Activated CD4-positive, CD25-positive, alpha-beta regulatory T cell treated with anti-CD3 and anti-CD28 coated beads, Interleukin-2, amount 50 U/mL, for 24 hours (primary cell): ENCODE measurements around the gene MMP24OS.
A peak's percentile ranks its signal among the peaks of the same experiment; 100 is the strongest.

Experiments used
- ATAC-seq, 2 donors: fragments of 150-1000 bp; cut with Tn5 transposase; one replicate each; pipeline ENCODE4 v1.10.0; 2021; ENCODE audit warnings: mild to moderate bottlenecking in 1 of 2, moderate library complexity in 1 of 2

Gene MMP24OS

DNA sequence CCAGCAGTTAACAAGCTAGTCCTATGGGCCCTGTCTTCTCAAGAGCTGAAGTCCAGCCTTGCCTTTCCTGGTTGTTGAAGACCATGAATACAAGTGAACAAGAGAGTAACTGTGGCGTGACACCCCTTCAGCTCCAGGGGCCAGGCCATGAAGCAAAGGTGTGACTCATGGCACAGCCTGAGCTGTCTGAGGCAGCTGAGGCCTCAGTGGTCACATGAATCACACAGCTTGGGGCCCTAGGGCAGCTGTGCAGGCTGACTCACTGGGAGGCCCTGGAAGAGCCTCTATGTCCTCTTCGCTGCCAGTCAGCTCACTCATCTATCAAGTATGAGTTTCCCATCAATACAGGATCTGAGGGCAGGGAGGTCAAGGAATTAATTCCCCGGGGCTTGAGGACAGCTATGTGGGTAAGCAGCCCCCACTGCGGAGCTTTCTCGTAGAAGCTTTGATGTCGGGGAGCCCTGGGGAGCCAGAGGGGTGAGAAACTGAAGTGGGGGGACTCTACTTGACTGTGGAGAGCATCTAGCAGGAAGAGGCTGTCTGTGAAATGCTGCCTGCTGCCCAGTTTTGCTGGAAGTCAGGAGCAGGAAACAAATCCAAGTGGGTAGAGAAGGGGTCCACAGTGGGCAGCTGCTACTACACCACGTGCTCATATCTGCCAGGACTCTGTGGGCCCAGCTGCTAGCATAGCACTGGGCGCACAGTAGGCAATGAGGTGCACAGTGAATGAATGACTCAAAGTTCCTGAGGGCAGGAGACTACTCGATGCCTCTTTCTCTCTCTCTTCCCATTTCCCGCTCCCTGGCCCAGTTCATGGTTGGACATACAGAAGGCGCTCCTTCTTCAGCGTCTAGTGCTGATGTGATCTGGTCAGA is 28.0 kb upstream of the MMP24OS start:
- peak; percentile 98 to 99 for ATAC-seq

DNA sequence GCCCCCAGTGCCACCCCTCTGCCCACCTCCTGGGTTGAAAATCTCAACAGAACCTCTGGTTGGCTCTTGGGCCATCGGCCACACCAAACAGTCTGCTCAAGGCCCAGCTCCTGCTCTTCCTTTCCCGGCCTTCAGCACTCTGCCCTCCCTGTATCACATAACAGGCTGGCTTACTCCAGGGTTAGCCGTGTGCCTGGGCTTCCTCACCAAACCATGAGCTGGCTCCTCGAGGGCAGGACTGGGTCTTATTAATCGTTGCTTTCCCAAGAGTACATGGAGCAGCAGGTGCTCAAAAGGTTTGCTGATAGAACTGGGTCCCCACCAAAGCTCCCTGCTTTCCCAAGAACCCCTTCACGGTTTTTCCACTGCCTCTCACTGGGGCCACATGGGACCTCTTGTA is 27.0 kb upstream of the MMP24OS start:
- no peak for ATAC-seq

DNA sequence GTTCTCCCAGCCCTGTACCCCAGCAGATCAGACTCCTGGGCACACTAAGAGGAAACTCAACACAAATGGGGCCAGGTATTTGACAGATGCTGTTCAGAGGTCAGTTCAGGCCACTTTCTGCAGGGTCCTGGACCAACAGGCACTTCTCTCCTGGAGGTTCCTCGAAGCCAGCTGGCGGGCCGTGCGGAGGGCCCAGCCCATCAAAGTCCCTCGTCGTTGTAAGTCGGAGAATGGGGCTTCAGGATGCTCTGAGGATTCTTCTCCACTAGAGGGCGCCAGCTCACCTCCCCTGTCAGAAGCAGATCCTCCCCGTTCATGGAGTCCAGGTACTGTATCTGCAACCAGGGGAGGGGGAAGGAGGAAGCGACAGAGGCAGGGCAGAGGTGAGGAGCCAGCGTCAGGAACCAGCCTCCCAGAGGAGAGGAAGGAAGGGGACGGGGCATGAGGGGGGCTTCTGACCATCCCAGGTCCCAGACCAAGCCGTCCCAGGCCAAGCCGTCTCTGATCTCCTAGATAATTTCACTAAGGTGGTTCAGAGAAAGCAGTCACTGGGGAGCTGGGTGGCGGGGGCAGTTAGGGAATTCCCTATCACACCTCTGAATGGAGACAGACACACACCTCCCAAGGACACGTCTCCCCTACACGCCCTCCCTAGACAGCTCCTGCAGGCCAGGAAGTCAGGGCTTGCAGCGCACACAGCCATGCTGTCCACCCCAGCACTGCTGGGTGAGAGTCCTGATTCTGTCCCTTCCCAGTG is 26.0 kb upstream of the MMP24OS start:
- ATAC-seq: peak; percentile 50 to 54

DNA sequence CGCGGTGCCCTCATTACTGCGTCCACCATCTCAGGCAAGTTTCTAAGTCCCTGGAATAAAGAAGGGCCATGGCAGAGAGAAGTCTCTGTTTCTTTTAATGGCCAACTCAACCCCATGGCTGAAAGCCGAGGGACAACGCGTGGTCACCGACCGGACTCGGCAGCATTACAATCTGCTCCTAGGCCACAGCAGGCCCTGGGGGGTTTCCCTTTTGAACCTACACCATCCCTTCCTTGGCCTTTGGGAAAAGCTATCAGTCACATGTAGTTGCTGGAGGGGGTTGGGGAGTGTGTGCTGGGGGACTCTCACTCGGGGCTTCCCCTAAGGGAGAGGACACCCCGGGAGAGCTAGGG is 25.4 kb upstream of the MMP24OS start:
- ATAC-seq: no peak

DNA sequence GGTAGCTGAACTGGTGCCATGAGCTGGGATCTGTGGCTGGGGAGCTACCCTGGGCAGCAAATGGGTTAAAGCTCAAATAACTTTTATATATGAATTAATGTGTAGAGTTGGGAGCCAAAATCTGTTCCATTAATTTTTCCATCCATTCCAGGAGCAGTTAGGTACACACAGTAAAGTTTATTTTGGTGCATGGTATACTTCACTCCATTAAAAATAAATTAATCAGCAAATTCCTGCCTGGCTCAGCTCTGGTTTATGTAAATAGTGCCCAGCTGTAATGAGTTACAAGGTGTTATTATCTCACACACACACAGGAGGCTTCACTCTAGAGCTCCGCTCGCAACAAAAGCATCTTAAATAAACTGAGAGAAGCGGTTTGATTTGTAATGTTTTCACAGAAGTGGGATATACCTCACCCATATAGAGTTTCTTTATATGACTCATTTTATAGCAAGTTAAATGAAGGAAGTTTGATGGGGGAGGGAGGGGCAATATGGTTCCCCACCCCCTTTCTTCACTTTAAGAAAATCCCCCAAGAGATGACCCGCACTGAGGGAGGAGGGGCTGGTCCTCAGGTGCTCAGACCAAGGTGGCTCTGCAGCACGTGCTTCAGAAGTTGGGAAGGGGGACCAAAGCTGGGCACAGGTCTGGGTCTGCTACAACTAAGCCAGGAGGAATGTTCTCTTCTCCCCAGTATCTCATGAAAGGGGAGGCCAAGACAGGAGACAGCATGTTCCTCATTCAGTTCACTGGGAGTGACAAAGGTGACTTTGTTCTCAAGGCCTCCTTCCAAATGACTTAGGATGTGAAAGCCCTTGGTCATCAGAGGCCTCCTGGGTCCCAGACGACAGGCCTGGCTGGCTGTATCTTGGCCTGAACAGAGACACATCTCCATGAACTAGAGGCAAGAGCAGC is 24.8 kb upstream of the MMP24OS start:
- ATAC-seq: peak in 1 of 2 donors; percentile 11

DNA sequence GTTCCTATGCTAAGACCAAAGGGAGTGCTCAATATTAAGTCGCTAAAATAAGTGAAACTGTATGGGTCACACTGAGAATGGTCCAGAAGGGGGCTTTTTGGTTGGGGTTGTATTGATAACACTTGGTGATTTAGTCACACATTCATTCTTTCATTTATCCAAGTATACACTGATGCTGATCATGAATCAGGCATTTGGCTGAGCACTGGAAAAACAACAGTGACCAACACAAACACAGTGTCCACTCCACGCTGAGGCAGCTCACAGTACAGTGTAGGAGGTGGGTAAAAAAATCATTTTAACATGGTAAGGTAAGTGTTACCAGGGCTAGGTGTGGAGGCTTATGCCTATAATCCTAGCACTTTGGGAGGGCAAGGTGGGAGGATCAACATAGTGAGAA is 23.5 kb upstream of the MMP24OS start:
- ATAC-seq: no peak

DNA sequence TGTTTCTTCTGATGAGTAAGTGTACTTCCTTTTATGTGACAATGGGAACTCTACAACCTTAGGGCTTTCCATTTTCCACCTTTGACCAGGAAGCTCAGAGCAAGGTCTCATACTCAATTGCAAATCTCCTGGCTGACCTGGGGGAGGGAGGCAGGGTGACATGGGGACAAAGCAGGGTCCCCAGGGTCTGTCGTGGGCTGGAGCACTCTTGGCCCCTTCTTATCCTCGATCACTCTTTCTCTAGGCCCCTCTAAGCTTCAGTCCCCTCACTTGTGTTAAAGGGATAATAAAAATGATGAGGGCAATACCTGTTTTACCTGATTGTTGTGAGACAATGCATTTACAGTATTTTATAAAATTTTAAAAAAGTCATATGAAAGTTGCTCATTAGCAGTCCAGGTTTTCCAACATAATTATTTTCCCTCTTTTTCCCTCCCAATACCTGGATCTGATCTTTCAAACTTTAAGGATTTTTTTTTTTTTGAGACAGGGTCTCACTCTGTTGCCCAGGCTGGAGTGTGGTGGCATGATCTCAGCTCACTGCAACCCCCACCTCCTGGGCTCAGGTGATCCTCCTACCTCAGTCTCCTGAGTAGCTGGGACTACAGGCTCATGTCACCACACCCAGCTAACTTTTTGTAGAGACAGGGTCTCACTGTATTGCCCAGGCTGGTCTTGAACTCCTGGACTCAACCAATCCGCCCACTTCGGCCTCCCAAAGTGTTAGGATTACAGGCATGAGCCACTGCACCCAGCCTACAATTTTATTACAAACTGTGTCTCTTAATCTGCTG is 22.7 kb upstream of the MMP24OS start:
- ATAC-seq: no peak

DNA sequence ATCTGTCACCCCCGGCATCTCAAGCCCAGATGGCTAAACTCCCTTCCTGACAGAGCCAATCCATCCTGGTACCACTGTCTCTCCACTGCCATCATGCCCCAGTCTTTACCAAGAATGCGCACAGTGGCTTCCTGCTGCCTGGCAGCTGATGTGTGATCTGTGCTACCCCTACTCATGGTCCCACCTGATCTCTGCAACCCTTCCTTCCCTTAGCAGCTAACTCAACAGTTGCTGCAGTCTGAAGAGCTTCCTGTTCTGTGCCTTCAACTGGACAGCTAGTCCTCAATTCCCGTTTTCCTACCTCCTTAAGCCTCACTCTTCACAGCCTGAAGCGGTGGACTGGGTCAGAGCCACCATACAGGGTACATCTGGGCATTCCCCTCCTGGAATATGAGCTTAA is 21.9 kb upstream of the MMP24OS start:
- ATAC-seq: no peak

DNA sequence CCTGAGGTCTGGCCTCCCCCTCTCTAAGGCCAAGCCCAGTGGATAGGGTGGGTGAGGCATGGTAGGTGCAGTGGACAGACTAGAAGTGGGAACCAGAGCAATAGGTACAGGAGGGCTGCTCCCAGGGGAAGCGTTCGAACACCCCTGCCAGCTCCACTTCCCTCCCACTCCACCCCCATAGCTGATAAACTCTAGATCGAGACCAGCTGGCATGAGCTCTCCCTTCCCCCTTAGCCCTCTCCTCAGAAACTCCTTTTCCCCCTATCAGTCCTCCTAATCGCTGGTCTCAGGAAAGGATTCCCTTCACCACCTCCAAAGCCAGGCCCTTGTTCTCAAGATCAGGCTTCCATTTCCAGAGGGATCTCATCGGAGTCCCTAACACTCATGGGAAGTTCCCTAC is 20.3 kb upstream of the MMP24OS start:
- no peak for ATAC-seq

DNA sequence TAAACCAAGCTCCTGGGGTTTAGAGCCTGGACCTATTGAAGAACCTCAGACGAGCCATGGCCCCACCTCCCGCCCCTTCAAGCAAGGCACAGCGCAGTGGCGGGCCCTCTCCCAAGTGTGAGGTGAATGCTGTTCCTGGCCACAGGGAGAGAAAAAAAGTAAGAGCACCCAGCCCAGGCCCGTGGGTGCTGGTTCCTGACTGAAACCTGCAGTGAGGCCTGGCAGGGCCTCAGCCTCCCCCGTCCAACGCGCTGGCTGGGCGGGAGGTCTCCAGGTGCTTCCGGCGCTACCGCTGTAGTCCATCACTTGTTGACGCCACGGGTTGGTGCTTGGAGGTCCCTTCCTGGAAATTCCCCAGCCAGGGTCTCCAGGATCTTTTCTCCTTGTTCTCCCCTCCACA is 19.8 kb upstream of the MMP24OS start:
- ATAC-seq: no peak

DNA sequence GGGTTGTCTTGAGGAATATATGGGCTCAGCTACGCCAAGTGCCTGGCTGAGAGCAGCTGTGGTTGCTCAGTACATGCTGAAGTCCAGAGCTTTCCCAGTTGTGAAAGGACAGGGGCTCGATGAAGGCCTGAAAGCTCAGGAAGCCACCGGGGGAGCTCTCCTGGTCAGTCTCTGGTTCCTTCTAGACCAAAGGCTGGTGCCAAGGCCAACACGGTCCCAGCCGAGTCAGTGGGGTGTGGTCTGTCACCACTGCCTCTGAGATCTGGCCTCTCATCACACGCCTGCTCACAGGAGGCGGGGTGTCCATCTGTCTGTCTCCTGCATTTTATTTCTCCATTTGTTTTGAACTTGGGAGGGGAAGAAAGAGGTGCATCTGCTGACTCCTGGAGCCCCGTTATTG is 19.2 kb upstream of the MMP24OS start:
- ATAC-seq: no peak

DNA sequence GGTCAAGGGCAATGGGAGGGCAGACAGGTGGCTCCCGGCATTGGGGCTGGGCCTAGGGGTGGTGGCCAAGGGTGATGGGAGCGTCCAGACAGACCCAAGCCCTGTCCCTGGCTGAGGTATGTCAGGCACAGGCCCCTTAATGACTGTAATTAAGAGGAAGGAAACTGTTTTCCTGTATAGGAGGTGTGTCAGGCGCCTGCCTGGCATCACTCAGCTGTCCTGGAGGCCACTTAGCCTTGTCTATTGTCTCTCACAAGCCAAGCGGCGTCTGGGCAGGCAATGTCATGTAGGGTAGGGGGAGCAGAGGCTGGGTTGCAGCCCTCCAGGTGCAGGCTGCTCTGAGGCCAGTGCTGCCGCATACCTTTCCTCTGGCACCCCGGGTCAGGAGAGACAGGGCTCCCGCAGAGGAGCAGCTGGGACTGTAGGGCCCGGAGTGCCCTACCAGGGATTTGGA is 18.2 kb upstream of the MMP24OS start:
- ATAC-seq: no peak

DNA sequence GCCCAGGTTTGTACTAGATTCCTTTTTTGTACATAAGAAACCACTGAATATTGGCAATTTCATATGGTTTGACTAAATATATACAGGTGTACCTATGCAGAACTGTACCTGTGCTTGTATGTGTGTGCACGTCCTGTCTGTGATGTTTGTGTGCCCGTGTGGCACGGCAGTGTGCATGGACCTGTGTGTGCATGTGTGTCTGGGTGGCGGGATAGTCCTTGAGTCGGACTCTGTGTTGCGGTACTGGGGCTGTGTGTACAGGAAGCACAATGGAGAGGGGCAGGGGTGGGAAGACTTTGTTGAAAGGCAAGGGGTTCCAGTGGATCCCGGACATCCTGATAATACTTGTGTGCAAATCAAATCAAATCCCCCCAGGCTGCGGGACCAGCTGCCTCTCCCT is 17.8 kb upstream of the MMP24OS start:
- ATAC-seq: no peak

DNA sequence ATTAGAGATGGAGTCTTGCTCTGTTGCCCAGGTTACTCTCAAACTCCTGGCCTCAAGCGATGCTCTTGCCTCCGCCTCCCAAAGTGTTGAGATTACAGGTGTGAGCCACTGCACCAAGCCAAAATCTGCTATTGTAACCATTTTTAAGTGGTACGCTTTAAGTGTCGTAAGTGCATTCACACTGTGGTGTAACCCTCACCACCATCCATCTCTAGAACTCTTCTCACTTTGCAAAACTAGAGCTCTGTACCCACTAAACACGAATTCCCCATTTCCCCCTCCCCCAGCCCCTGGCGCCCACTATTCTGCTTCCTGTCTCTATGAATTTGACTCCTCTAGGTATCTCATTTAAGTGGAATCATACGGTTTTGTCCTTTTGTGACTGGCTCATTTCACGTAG is 17.1 kb upstream of the MMP24OS start:
- no peak for ATAC-seq

DNA sequence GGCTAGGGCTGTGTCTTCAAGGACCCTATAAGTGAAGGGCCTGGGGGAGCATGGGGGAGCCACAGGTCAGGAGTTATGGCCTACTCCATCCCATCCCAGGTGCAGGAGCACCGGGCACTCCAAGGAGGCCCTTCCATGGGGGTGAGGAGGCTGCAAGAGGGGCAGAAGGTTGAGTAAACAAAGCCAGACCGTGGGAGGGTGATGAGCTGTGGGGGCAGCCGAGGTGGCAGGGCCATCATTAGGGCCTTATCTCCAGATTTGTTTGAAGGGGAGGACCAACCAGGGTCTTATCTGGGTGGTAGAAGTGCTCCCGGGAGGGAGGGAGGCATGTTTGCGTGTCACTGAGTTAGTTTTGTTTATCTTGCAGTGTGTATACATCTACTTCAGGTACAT is 16.4 kb upstream of the MMP24OS start:
- ATAC-seq: no peak

DNA sequence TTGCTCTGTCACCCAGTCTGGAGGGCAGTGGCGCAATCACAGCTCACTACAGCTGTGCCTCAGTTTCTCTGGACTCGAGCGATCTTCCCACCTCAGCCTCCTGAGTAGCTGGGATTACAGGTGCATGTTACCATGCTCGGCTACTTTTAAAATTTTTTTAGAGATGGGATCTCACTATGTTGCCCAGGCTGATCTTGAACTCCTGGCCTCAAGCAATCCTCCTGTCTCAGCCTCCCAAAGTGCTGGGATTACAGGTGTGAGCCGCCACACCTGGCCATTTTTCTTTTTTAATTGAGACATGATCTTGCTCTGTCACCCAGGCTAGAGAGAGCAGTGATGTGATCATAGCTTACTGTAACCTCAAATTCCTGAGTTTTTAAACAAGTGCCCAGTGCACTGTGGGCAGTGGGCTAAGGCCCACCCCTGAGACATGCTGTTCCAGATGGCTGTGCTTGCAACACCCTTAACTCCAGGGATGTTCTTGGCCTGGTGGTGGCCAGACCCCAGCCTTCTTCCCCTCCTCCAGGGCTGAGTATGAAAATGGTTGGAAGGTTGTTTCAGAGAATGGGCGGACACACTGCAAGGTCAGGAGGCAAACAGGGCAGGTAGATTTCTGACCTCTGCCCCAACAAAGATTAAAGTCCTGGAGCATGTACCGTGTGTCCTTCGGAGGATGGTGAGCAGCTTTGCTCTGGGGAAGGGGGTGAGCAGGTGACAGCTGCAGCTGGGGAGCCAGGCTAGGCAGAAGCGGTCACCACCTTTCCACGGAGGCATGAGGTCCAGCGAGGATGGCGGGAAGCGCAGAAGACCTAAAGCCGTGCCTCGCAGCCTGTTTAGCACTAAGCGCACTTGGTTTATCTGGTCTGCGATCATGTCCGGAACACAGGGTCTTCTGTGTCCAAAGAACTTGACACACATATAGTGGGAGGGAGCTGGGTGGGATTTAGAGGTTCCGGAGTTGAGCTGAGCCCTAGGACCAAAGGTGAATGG is 15.7 kb upstream of the MMP24OS start:
- no peak for ATAC-seq

DNA sequence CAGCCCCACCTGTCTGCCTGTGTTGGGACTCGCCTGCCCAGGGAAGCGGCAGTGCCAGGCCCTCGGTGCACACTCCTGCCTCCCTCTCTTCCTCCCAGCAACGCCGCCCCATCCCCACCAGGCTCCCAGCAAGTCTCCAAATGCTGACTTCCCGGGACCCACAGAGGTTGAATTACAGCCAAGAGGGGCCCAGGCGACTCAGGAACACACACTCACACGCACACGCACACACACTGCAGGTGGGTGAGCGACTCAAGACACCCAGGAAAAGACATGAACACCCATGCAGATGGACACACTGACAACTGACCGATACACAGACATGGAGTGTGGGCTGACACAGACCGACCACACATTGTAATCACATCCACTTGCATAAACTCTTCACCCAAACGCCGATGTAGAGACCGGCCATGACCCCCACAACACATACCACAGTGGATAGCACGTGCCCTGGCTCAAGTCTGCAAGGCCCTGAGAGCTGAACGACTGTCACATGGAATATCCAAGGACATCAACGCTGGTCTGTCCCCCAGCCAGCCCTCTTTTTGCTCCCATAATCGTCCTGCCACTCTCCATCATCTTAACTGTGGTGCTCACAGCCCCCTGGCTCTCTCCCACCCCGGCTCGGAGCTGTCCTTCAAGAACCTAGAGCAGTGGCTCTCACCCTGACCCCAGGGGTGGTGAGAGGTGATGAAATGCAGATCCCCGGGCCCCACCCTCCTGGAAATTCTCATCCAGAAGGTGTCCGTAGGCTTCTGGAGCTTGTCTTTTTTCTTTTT is 14.8 kb upstream of the MMP24OS start:
- ATAC-seq: no peak

DNA sequence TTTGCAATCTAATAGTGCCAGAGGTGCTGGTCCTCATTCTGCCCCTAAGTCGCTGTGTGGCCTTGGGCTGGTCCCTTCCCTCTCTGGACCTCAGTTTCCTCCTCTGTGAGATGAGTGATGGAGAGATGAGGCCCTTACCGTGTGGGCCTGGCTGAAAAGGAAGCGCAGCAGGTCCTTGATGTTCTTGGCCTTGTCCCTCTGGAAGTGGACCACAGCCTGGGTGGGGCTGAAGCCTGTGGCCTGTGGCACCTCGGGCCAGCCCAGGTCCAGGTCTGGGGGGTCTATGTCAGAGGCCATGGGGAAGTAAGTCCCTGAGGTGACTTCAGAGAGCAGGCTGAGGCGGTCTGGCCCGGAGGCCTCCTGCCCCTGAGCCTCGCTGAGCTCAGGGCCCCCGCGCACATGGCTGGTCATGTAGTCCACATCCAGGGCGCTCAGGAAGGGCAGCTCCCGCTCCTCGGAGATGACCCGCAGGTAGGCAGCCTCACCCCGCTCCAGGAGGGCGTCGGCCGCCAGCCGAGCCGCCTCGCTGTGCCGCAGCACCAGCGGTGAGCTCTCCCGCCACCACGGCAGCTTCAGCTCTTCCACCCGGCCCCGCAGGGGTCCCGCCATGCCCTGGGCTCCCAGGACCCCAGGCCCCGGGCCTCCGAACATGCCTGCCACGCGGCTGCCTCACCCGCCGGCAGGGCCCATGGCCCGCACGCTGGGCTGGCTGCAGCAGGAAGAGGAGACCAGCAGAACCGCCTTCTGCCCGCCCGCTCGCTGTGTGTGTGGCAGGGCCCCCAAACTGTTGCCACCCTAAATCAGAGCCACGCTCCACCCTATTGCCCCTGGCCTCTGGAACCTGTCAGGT is 14.0 kb upstream of the MMP24OS start, which contains the start of gene FAM83C:
Gene FAM83C, minus strand, starts transcription at position 772 of the 850 bp plus-strand sequence. Its CDS starts 121 bp downstream, at position 651.
- ATAC-seq: no peak

DNA sequence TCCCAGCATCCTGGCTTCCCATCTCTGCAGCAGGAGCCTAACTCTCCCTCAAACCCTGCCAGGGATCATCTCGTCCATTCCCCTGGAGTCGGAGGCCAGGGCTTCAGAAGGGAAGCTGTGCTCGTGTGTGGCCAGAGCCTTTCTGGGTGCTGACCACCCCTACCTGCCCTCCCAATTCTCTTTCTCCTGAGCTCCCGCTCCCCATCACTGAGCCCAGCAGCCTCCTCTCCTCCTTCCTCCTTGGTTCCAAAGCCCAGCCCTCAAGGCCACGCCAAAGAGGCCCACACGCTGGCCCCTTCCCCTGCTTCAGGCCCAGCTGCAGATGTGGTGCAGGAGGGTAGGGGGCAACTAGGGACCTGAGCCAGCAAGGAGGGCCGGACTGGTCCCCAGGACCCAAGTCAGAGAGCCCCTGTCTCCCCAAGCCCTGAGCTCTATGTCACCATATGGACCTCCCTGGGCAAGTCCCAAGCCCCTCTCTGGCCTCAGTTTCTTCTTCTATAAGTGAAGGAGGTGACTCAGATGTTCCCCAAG is 13.0 kb upstream of the MMP24OS start:
- ATAC-seq: no peak
